HEK293T (cell line): Measurements from ENCODE around the gene UBR2.

Source experiments
- FOXA1 ChIP-seq: fragments of 450-650 bp; IDR thresholded peaks from 2 replicates; pipeline ENCODE4 v1.6.1; 2016; ENCODE audit warnings: mild to moderate bottlenecking
- SP1 ChIP-seq: fragments of 450-650 bp; IDR thresholded peaks from 2 replicates; pipeline ENCODE4 v1.6.1; 2017

DNA sequence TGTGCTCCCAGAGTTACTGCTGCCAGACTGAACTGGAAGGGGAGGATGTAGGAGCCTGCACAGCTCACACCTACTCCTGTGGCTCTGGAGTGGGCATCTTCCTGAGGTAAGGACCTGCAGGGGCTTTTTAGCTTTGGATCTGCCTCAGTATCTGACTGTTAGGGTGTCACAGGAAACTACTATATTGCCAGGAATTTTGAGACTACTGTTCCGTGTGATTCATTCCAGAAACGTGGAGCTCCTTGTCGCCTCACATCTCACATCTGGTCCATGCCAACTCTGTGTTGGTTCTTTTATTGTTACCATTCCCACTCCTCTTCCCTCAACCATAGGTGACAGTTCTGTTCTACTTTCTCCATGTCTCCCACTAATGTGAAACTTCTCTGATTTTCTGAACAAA lies 124.5 kb downstream of the UBR2 start:
- no peak for TF ChIP-seq FOXA1
- no peak for TF ChIP-seq SP1
